Lung (tissue), 12 donors: ENCODE results near the gene OR52B4. TPM values are rescaled to one million over a fixed set of nuclear protein-coding genes. Genes with fewer than 3 reads are reported as not detected.

ENCODE experiments used
- ATAC-seq: fragments of 200-7000 bp; cut with Tn5 transposase; one replicate; pipeline ENCODE4 v1.9.1; 2020; ENCODE audit warnings: moderate number of reproducible peaks; ENCODE audit not compliant: insufficient read depth, low FRiP score
- DNase-seq, 3 donors: peaks; one replicate each; pipeline ENCODE4 v3.0.0-alpha.2; 2013 to 2017
- H3K27ac ChIP-seq, 2 donors: one replicate each; pipeline ENCODE4 v1.5.1; 2013; ENCODE audit warnings: mild to moderate bottlenecking in 2 of 2, moderate library complexity in 2 of 2, control low read depth in 1 of 2, inconsistent platforms in 1 of 2, low read depth in 1 of 2, low read length in 1 of 2
- H3K27me3 ChIP-seq, 3 donors: one replicate each; pipeline ENCODE4 v1.5.1; 2013; ENCODE audit warnings: low read length in 2 of 3; ENCODE audit not compliant: control insufficient read depth in 3 of 3, insufficient read depth in 3 of 3
- H3K36me3 ChIP-seq, 4 donors: one replicate each; pipeline ENCODE4 v1.5.1; 2013; ENCODE audit warnings: low read length in 4 of 4, mild to moderate bottlenecking in 1 of 4, moderate library complexity in 1 of 4; ENCODE audit not compliant: control insufficient read depth in 4 of 4, insufficient read depth in 4 of 4
- H3K4me1 ChIP-seq, 5 donors: one replicate each; pipeline ENCODE4 v1.5.1; 2013; ENCODE audit warnings: low read length in 5 of 5, mild to moderate bottlenecking in 2 of 5, moderate library complexity in 1 of 5; ENCODE audit not compliant: control insufficient read depth in 5 of 5, insufficient read depth in 5 of 5
- H3K4me3 ChIP-seq: one replicate; pipeline ENCODE4 v1.5.1; 2013; ENCODE audit warnings: mild to moderate bottlenecking, control low read depth, moderate library complexity
- H3K9ac ChIP-seq, 2 donors: one replicate each; pipeline ENCODE4 v1.5.1; 2013; ENCODE audit warnings: low read length in 2 of 2, control low read depth in 1 of 2; ENCODE audit not compliant: insufficient read depth in 1 of 2
- H3K9me3 ChIP-seq, 4 donors: one replicate each; pipeline ENCODE4 v1.5.1; 2013; ENCODE audit warnings: low read length in 3 of 4, mild to moderate bottlenecking in 1 of 4, moderate library complexity in 1 of 4; ENCODE audit not compliant: control insufficient read depth in 4 of 4, insufficient read depth in 3 of 4
- WGBS, 2 donors: extraction: QIAGEN DNeasy Blood & Tissue Kit; methylation state at CpG; one replicate each; pipeline ENCODE4 v1.1.7; 2013; 5-methylcytosine and 5-hydroxymethylcytosine counted together
- polyA plus RNA-seq, 2 donors: library from polyadenylated mRNA; stranded (reverse); fragments of 200-250 nt; gene quantifications; one replicate each; pipeline ENCODE4 v1.2.1, GENCODE V29; 2013
- total RNA-seq, 2 donors: library from RNA; depleted of rRNA in 1 of 2; stranded (reverse); fragments of >200 nt in 1 of 2; gene quantifications; one replicate each; pipeline ENCODE4 v1.2.1, GENCODE V29; 2014 to 2021
- TF ChIP-seq, protein P1 (sequence below): IDR thresholded peaks from 2 replicates; pipeline ENCODE4 v1.5.1; 2012; ENCODE audit warnings: mild to moderate bottlenecking; ENCODE audit errors: control extremely low read depth, extremely low read depth
- donor health status: control.
- donor health status: control.
- donor health status: Bipolar disorder and iron deficiency.
- donor health status: healthy.
- donor health status: DM: yes; HTN: yes; CAD: no.

Gene OR52B4
- total and polyA plus RNA-seq, 4 donors: not detected

DNA sequence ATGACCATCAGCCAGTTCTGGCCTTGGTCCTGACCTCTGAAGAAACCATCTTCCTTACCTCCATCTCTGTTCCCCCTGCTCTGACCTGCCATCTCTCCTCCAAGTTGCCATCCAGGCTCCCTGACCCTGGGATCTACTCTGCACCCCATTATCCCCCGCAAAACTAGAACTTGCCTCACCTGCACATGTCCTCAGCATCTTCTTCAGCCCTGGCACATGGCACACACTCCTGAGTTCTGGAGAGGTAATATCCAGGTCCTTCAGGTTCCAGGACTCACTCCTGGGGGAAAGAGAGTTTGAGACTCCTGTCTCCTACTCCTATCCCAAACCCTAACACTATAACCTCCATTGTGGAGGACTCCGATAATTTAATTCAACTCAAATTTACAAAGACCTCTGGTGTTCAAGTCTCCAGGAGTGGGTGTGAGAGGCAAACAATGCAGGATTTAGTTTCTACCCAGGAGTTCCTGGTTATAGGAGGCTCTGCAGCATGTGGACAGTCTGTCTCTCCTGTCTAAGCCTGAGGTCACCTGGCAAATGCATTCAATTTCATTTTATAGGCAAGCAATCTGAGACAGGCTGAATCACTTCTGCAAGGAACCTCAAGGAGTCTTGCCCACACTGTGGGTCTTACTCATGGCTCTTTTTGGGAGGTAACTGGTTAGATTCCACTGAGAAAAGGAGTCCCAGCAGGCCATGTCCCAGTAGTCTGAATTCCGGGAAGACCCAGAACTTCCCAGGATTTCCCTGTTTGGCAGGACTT lies 18.0 kb upstream of the OR52B4 start:
- TF ChIP-seq, protein P1, sequence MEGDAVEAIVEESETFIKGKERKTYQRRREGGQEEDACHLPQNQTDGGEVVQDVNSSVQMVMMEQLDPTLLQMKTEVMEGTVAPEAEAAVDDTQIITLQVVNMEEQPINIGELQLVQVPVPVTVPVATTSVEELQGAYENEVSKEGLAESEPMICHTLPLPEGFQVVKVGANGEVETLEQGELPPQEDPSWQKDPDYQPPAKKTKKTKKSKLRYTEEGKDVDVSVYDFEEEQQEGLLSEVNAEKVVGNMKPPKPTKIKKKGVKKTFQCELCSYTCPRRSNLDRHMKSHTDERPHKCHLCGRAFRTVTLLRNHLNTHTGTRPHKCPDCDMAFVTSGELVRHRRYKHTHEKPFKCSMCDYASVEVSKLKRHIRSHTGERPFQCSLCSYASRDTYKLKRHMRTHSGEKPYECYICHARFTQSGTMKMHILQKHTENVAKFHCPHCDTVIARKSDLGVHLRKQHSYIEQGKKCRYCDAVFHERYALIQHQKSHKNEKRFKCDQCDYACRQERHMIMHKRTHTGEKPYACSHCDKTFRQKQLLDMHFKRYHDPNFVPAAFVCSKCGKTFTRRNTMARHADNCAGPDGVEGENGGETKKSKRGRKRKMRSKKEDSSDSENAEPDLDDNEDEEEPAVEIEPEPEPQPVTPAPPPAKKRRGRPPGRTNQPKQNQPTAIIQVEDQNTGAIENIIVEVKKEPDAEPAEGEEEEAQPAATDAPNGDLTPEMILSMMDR: no peak
- no peak overlapping the region for H3K4me3 ChIP-seq
- no peak for DNase-seq
- H3K9me3 ChIP-seq: no peaks in the 10 kb centered on the region
- WGBS, 2 donors: 97 to 98% methylated on average over 3 of the region's 3 CpGs
- no peaks in the 10 kb centered on the region for H3K27me3 ChIP-seq
- ATAC-seq: no peak
- peaks cover 0 to 3% (median 0%) of the 10 kb centered on the region in 5 donors for H3K4me1 ChIP-seq
- H3K9ac ChIP-seq: no peak overlapping the region
- H3K27ac ChIP-seq: no peak overlapping the region
- H3K36me3 ChIP-seq: peaks cover 21 to 54% (median 30%) of the 10 kb centered on the region in 4 donors

DNA sequence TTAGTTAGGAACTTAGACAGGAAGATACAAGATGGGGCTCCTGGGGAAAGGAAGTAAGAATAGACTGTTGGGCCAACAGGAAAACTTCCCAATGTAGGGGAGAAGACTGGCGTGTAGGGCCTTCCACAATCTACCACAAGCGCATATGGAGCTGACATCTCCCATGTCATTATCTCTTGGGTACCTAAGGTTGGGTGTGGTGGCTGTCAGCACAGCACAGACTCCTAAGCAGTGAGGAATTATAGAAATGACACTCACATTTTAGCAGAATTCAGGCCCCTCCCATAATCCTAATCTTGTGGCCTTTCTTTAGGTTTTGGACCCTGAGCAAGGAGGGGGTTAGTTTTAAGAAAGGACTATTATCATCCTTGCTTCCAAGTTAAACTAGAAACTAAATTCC lies 13.7 kb upstream of the OR52B4 start:
- TF ChIP-seq, protein P1: no peak

DNA sequence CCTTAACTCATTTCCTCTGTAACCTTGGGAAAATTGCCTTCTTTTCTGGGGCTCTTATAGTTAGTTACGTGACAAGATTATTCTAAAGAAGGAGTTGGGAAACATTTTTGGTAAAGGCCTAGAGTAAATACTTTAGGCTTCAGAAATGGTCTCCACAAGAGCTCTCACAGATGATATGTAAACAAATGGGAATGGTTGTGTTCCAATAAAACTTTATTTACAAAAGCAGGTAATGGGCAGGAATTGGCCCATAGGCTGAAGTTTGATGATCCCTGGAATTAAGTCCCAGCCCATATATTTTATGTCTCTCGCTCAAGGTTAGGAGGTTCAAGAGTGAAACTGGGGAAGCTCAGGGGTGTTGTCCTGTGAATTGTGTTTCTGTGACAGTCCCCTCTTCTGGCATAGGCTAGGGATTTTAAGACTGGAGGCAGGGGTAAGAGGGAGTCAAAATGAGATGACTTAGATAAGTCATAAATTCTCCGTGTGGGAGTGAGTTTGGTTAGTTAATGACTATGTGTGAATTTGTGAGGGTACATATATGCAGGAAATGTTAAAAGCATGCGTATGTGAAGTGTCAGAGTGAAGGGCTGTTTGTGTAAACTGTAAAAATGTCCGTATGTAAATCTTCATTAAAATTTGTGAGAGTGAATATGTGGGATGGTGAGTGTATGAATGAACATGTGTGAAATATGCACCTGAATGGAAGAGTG lies 7.4 kb upstream of the OR52B4 start:
- H3K27me3 ChIP-seq: no peaks in the 10 kb centered on the region
- TF ChIP-seq, protein P1: no peak
- DNase-seq (no peak), ATAC-seq (no peak)
- H3K36me3 ChIP-seq: no peaks in the 10 kb centered on the region
- no peaks in the 10 kb centered on the region for H3K9me3 ChIP-seq
- H3K4me3 ChIP-seq: no peak overlapping the region
- H3K27ac ChIP-seq: no peak overlapping the region
- H3K4me1 ChIP-seq: no peaks in the 10 kb centered on the region
- H3K9ac ChIP-seq: no peak overlapping the region
- 82 to 86% methylated on average over 5 of the region's 5 CpGs for WGBS, 2 donors

More for the DNA sequence above, 13.7 kb upstream of the OR52B4 start:
- Histone ChIP-seq H3K9ac (no peak overlapping the region), H3K27me3 (no peaks in the 10 kb centered on the region), H3K4me1 (no peaks in the 10 kb centered on the region), H3K9me3 (no peaks in the 10 kb centered on the region), H3K27ac (no peak overlapping the region), H3K4me3 (no peak overlapping the region), H3K36me3 (peaks cover 11 to 26% (median 12%) of the 10 kb centered on the region in 4 donors)
- ATAC-seq (no peak), DNase-seq (no peak)
- 46 to 66% methylated on average over 2 of the region's 2 CpGs for WGBS, 2 donors
